Kasumi-1 (cell line): ENCODE measurements around the gene DVL1.

Source experiments
- DNase-seq, 2 experiments: peaks; one replicate each; lab custom pipeline; 2025; lab: John Stamatoyannopoulos, UW

Gene DVL1

DNA sequence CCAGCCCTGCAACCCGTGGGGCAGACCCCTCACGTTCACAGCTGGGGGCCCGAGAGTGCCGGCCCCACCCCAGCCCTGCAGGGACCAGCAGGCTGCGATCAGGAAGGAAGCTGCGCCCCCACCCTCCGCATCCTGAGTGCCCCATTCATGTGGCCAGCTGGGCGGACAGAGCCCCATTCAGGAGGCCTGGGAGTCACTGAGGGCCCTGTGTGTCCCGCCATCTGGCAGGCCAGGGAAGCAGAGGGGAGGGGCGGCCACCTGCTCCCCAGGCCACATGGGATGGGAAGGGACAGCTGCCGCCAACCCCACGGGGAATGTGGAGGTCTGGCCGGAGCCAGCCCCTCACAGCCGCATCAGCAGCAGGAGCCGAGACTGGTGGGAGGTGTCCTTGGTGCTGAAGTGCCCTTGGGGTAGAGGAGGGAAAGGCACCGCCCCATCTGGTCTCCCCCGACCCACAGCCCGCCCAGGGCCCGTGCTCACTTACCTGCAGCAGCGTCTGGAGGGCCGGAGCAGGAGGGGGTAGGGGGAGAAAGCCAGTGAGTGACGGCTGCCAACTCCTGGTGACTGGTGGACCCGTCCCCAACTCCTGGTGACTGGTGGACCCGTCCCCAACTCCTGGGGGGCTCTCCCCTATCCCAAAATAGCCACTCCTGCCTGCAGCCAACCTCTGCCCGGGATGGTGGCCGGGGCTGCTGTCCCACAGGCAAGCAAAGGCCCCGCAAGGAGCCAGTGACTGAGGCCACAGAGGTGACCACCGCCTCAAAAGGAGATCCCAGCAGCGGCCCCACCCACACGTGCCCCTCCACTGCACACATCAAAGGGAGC lies 50.1 kb downstream of the DVL1 start:
- DNase-seq = peak; percentile 28 to 33

DNA sequence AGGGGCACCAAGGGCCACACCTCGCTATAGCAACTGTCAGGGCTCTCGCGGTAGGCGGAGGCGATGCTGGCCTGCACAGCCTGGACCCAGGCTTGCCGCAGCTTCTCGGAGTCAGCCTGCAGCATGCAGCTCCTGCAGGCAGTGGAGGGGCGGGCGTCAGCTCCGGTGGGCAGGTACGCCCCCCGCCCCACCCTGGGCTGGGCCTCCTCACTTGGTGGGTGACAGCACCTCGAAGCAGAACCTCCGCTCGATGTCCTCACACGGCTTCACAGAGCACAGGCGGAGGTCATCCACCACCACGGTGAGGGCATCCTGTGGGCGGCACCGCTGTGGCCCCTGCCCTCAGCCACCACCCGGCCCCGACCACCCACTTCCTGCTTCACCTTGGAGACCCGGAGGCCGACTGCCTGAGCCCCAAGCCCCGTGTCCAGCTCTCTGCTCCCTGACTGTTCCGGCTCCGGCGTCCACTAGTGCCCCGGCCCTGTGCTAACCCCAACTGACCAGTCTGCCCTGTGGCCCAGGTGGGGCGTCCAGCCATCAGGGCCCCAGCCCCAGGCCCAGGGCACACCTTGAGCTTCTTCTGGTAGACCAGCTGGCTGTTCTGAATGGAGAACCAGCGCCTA lies 51.3 kb downstream of the DVL1 start:
- no peak for DNase-seq

DNA sequence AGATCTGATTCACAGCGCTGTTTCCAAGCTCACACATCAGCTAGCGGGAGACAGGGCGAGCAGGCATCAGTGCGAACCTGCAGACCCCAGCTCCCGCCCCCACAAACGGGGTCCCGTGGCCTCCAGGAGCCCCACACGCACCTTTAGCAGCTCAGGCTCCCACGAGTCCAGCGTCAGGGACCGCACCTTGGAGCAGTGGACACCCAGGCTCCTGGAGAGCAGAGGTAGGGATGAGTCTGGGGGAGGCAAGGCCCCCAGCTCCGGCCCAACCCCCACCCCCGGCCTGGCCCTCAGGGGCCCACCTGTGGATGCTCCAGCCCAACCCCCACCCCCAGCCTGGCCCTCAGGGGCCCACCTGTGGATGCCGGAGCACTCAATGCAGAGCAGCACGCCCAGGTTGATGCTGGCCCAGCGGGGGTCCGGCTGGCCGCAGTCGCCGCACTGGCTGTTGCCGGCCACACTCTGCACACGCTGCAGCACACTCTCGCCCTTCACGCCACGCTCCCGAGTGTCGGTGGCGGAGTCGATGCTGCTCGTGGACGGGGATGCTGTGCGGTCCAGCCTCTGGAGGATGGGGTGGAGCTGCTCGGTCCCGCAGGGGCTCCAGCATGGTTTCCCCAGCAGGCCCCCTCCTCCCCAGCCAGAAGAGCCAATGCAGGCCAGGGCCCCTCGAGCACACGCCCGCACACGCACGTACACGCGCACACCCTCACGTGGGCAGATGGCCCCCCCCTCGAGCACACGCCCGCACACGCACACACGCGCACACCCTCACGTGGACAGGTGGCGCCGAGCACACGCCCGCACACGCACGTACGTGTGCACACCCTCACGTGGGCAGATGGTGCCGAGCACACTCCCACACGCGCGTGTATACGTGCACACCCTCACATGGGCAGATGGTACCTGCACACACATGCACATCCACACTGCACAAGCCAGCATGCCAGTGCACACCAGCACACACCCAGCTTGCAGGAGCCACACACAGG lies 52.9 kb downstream of the DVL1 start:
- no peak for DNase-seq

DNA sequence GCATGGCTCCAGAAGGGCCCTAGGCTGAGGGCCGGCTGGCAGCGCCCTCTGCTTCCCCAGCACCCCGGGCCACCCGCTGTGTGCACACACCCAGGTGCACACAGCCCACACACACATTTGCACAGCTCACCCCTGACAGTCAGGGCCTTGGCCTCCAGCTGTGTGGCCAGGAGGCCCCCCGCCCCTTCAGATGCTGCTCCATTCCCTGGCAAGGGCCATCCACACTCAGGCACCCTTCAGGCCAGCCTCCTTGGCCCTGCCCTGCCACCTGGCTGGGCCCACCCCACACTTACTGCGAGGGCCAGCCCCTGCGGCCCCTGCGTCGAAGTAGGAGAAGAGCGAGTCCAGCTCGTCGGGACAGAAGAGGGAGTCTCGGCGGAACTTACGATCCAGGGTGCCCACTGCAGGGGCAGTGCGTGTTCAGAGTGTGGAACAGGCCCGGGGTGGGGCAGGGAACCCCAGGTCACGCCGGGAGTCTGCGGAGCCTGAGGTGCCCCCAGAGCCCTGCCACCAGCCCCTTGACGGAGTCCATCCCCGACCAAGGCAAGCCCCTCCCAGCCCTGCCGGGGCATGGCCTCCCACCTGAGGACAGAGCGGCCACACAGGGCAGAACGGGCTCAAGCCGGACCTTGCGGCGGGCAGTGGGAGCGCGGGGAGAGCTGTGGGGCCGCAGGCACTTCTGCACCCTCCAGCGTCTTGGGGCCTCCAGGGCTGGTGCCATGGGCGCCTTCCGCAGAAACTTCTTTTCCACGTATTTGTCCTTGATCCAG lies 53.9 kb downstream of the DVL1 start:
- DNase-seq = no peak

DNA sequence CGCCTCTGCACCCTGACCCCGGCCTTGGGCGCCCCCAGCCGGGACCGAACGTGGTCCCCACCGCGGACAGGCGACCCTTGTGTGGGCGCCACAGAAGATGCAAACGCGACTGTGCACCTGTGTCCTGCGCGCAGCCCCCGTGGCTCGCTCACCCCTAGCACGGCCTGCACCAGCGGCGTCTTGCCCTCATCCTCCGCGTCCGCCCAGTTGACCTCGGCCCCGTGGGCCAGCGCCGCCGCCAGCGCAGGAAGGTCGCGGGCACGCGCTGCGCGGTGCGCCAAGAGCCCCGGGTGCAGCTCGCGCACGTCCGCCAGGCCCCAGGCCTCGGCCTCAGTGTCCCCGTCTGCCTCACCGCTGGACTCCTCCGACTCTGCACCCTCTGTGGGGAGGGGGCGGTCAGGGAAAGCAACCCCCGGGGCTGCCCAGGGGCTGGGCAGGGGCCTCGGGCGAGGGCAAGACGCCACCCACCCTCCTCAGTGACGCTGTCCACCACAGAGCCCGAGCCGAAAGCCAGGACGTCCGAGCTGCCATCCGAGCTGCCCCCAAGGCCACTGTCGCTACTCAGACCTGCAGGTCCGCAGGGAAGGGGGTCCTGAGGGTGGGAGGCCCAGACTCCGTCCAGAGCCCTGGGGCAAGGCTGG lies 54.8 kb downstream of the DVL1 start:
- DNase-seq = no peak

DNA sequence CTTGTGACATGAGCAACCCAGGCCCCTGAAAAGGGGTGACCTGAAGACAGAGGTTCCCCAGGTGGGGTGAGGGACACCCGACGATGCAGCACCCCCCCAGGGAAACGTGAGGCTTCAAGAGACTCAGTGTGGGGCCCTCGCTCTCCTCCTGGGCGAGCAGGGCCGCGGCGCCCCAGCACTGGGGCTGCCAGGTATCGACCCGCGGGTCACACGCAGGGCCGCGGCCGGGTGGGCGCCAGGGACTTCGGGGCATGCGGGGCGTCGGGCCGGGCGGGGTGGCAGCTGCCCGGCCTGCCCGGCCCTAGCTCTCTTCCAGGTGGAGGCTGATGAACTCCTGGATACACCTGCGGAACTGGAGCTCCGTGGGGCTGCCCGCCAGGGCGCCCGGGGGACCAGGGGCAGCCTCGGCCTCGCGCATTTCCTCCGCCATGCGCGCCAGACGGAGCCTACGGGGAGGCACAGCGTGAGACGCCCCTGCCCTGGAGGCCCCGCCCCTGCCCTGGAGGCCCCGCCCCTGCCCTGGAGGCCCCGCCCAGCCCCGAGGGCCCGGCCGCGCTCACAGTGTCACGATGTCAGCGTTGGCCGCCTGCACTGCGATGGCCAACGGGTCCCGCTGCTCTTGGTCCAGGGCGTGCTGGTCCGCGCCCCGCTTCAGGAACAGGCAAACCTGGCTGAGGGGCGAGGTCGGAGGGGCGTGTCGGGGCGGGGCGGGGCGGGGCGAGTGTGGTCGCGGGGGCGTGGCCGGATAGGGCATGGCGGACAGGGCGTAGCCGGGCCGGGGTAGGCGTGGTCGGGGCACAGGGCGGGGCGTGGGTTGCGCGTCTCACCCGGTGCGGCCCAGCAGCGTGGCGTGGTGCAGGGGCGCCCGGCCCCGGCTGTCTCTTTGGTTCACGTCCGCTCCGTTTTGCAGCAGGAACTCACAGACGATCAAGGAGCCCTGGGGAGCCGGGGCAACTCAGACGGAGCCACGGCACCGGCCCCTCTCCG lies 55.7 kb downstream of the DVL1 start:
- no peak for DNase-seq

DNA sequence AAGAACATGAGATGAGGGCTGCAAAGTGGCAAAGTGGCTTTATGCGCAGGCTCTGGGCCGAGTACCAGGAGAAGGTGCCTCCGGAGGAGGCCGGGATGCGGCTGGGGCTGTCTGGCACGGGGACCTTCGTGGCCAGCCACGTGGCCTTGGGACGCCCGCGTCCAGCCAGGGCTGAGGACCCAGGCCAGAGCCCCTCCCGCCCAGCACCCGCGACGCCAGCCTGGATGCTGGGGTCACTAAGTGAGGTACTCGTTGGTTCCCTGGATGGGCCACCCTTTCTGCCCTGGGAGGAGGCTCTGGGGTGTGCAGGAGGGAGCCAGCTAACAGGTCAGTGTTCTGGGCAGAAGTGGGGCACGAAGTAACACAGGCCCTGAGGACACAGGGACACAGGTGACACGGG lies 56.4 kb downstream of the DVL1 start:
- DNase-seq = no peak

DNA sequence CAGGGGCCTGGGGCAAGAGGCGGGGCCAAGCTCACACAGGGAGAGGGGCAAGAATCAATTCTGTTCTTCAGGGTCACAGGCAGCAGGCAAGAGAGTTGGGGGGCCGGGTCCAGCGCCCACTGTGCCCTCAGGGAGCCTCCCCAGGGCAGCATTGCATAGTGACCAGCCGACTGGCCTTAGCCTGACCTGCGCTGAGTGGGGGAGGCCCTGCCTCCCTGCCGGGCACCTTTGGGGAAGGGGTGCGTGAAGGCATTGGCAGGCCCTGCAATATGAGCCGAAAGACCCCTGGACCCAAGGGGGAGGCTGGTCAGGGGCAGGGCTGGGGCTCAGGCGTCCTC lies 56.8 kb downstream of the DVL1 start:
- DNase-seq = no peak

DNA sequence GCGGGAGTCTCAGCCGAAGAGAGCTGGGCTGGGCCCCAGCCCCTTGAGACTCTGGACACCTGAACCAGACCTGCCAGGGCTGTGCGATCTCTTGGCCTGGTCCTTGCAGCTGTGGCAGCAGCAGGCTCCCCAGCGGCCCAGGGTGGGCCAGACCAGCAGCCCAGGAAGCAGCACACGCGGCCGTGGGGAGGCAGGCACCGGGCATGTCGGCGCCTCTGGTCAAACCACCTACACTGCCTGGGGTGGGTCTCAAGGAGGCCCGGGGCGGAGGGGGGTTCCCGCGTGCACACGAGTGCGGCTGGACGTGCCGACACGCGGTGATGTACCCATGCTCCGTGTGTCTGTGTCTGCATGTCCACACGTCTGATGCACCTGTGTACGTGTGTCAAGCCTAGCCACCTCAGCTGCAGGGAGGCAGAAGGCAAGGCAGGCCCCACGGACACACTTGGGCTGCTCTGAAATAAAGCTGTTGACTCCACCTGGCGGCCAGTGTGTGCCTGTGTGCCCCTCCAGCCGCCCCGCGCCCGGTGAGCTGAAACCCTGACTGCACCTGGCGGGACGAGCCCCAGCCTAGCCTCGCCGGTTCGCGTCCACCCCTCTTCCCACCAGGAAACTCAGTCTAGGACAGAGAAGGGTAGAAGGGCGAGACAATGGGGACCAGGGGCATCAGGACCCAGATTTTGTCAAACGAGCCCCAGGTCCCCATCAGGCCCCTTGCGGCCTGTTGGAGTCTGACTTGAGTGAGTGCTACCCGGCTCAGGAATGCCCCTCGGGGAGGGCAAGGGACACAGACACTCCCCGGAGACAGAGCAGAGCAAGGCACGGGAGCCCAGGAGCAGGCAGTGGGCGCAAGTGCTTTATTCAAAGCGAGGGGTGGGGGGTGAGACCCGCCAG lies 57.4 kb downstream of the DVL1 start:
- DNase-seq = peak; percentile 50 to 71

DNA sequence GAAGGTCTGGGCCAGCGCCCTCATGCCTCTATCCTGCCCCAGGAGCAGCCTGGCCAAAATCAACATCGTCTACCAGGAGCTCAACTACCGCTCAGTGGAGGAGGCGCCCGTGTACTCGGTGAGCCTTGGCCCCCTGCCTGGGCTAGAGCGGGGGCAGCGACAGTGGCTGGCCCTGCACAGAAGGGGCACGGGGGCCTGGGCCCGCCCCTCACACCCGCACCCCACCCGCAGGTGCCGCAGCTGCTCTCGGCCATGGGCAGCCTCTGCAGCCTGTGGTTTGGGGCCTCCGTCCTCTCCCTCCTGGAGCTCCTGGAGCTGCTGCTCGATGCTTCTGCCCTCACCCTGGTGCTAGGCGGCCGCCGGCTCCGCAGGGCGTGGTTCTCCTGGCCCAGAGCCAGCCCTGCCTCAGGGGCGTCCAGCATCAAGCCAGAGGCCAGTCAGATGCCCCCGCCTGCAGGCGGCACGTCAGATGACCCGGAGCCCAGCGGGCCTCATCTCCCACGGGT lies 58.1 kb downstream of the DVL1 start:
- DNase-seq = no peak

DNA sequence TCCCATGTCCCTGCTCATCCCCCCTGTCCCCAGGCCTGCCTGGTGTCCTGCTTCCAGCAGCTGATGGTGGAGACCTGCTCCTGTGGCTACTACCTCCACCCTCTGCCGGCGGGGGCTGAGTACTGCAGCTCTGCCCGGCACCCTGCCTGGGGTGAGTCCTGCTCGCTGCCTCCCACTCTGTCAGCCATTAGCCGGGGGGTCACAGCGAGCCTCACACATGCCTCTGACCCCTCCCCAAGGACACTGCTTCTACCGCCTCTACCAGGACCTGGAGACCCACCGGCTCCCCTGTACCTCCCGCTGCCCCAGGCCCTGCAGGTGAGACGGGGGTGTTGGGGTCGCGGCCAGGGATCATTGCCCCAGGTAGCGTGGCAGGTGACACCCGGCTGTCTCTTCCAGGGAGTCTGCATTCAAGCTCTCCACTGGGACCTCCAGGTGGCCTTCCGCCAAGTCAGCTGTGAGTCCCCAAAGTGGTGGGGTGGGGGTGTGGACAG lies 58.9 kb downstream of the DVL1 start:
- peak; percentile 39 to 61 for DNase-seq

DNA sequence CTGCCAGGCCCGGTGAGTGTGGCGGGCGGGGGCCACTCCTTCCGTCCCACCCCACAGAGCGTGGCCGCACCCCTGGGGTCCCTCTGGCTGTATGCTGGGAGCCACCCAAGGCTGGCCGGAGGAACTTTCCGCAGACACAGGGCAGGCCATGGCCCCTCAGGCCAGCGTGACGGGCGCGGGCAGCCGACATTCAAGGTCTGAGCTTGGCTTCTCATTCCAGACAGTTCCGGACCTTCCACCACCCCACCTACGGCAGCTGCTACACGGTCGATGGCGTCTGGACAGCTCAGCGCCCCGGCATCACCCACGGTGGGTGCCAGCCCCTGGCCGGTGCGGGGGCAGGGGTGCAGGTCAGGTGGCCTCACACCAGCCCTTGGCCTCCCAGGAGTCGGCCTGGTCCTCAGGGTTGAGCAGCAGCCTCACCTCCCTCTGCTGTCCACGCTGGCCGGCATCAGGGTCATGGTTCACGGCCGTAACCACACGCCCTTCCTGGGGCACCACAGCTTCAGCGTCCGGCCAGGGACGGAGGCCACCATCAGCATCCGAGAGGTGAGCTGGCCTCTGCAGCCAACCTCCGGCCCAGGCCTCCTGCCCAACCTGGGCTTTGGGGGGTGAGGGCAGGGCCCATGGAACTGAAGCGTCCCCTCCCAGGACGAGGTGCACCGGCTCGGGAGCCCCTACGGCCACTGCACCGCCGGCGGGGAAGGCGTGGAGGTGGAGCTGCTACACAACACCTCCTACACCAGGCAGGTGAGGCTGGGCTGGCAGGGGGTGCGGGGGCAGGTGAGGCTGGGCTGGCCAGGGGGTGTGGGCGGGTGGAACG lies 61.7 kb downstream of the DVL1 start:
- DNase-seq = no peak

DNA sequence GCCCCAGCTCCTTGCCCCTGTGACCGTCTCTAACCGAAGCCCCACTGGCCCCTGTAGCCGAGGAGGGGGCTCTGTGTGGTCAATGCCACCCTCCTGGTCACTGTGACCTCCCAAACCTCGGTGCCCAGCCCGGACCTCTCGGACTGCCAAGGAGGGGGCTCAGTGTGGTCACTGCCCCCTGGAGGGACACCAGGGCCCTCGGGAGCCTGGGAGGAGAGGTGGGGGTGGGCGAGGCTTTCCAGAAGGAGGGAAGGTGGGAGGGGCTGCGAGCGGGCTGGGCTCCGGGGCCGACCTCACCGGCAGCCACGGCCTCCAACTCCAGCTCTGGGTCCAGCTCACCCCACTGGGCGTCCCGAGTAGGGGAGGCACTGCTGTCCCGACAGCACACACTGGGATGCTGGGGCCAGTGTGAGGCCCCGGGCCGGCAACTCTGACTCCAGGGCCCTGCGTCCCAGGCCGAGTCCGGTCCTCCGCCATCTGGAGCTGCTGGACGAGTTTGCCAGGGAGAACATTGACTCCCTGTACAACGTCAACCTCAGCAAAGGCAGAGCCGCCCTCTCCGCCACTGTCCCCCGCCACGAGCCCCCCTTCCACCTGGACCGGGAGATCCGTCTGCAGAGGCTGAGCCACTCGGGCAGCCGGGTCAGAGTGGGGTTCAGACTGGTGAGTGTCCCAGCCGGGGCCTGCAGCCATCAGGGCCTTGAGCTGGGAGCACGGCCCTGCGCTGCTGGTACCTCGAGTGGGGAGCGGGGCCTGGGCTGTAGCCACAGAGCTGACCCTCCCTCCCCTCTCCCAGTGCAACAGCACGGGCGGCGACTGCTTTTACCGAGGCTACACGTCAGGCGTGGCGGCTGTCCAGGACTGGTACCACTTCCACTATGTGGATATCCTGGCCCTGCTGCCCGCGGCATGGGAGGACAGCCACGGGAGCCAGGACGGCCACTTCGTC lies 62.6 kb downstream of the DVL1 start:
- no peak for DNase-seq

DNA sequence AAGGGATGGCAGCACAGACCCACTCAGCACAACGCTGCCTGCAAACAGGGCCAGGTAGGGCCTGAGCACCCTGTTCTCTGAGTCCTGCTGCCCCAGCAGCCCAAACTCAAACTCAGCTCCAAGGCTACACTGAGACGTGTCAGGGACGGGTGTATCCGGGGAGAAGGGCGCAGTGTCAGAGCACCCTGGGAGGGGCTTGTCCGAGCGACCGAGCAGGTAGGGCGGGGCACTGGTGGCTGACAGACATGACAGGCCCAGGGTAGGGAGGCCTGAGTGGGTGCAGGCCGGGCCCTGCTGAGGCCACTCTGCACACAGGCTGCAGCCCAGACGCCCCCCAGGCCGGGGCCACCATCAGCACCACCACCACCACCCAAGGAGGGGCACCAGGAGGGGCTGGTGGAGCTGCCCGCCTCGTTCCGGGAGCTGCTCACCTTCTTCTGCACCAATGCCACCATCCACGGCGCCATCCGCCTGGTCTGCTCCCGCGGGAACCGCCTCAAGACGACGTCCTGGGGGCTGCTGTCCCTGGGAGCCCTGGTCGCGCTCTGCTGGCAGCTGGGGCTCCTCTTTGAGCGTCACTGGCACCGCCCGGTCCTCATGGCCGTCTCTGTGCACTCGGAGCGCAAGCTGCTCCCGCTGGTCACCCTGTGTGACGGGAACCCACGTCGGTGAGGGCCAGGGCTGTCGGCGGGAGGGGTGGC lies 63.5 kb downstream of the DVL1 start:
- no peak for DNase-seq
